Measurements from ENCODE around the gene STOM.
A peak's percentile ranks its signal among the peaks of the same experiment; 100 is the strongest.

STOM gene

GRCh38 chr9:121362813-121363621 is 7.0 kb downstream of the STOM start:
- TF ChIP-seq ZFX (IDR thresholded peaks at IDR 0.05), result no peak
- TF ChIP-seq, protein P1, sequence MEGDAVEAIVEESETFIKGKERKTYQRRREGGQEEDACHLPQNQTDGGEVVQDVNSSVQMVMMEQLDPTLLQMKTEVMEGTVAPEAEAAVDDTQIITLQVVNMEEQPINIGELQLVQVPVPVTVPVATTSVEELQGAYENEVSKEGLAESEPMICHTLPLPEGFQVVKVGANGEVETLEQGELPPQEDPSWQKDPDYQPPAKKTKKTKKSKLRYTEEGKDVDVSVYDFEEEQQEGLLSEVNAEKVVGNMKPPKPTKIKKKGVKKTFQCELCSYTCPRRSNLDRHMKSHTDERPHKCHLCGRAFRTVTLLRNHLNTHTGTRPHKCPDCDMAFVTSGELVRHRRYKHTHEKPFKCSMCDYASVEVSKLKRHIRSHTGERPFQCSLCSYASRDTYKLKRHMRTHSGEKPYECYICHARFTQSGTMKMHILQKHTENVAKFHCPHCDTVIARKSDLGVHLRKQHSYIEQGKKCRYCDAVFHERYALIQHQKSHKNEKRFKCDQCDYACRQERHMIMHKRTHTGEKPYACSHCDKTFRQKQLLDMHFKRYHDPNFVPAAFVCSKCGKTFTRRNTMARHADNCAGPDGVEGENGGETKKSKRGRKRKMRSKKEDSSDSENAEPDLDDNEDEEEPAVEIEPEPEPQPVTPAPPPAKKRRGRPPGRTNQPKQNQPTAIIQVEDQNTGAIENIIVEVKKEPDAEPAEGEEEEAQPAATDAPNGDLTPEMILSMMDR (conservative IDR thresholded peaks at IDR 0.05), result no peak
- H3K27ac ChIP-seq, result no peak overlapping the region

DNA sequence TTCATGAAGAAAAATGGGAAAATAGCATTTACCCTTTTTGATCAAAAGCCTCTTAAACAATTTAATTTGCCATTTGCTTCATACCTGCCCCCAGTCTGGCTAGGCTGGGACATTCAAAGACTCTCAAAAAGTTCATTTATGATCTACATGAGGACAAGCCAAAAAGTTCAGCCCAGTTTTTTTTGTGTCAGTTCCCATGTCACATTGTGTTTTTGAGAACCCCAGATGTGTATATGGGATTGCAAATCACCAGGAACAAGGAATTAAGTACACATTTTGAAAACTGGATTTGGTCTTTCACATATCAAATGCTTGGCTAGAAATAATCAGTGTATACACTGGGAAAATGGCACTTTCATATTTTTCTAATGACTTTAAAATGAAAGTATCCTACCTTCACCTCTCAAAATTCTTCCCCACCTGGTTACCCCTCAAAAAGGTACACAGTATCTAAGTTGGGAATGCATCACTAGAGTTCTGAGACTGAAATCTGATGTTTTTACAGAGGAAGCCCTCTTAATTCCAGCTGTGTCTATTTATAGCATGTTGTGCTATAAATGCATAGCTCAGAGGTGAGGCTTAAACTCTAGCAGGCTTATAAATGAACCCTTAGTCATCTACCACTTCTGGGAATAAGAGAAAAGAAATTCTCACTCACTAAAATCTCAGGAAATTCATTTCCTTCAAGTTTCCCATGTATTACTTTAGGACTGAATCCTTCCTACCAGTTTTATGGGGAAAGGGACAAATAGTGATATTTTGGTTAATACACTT is 9.3 kb downstream of the STOM start:
- H3K27ac ChIP-seq, result no peak overlapping the region
- TF ChIP-seq ZFX (IDR thresholded peaks at IDR 0.05), result no peak
- TF ChIP-seq, protein P1 (conservative IDR thresholded peaks at IDR 0.05), result no peak

DNA sequence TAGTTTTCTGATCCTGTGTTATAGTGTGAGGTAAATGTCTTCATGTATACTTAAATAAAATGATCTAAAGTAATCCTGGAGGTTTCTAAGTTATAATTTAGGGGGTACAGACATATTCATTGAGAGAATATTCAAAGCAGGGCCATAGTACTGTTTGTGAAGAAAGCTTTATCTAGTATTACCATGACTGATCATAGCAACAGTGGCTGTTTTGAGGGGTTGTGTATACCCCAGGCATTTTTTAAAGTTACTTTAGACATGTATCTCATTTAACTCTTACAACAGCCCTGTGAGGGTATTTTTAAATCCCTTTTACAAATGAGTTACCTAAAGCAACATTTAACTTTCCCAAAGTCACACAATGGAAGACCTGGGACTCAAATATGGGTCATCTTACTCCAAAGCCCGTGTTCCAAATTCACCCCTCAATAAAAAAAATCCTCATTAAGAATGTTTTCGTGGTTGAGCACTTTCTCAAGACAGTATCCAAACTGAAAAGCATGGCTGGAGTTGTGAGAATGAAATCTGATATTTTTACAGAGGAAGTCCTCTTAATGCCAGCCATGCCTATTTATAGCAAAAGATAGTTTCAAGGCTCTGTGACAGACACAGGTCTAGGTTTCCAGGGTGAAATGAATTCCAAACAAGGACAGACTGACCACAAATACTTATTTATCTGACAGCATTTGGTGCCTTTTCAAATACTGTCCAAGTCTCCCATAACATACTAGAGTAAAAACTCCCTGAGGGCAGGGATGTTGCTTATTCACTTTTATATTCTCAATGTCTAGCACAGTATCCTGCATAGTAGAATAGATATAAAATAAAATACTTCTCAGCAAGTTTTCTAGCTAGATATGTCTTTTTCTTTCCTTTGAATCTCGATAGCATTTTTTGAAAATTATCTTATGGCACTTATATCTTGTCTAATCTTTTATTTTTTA is 10.4 kb downstream of the STOM start:
- H3K27ac ChIP-seq, result no peak overlapping the region
- no peak for TF ChIP-seq ZFX (IDR thresholded peaks at IDR 0.05)
- TF ChIP-seq, protein P1 (conservative IDR thresholded peaks at IDR 0.05), result no peak

DNA sequence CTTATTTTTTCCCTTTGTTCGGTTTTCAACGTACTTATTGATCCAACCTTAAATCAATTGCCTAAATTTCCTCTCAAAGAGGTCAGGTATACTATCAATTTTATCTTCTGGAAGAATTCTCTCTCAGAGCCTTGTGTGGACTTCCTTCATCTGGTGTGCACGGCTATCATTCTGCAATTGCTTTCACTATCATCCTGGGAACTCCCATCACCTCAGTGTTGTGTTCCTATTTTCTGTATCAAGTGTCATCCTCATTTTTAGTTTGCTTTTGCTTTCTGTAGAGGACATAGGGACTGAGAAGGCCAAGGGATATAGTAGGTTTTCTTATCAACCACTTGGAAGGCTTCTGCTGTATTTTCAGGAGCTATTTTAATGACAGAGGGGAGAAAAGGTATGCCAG is 11.3 kb downstream of the STOM start:
- no peak overlapping the region for H3K27ac ChIP-seq
- TF ChIP-seq ZFX (IDR thresholded peaks at IDR 0.05), result no peak
- TF ChIP-seq, protein P1 (conservative IDR thresholded peaks at IDR 0.05), result no peak

- peak overlapping the region; percentile 36; the same call in 1 of the 2 replicates for H3K27ac ChIP-seq
- no peak for TF ChIP-seq ZFX (IDR thresholded peaks at IDR 0.05)
- TF ChIP-seq, protein P1 (conservative IDR thresholded peaks at IDR 0.05), result no peak
These were observed 13.0 kb downstream of the STOM start for GRCh38 chr9:121357011-121357410.

DNA sequence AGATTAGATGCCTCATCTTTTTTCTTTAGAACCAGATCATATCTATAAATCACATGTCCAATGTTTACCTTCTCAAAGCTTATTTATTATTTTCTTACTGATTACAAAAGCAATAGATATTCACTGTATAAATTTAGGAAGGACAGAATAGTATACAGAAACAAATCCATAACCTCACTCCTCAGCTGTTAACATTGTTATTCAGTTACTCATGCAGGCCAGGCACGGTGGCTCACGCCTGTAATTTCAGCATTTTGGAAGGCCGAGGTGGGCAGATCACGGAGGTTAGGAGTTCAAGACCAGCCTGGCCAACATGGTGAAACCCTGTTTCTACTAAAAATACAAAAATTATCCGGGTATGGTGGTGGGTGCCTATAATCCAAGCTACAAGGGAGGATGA is 15.3 kb downstream of the STOM start:
- H3K27ac ChIP-seq, result no peak overlapping the region
- no peak for TF ChIP-seq ZFX (IDR thresholded peaks at IDR 0.05)
- TF ChIP-seq, protein P1 (conservative IDR thresholded peaks at IDR 0.05), result no peak

All from C4-2B (cell line).